ENCODE results near the gene POLR2M.

DNA sequence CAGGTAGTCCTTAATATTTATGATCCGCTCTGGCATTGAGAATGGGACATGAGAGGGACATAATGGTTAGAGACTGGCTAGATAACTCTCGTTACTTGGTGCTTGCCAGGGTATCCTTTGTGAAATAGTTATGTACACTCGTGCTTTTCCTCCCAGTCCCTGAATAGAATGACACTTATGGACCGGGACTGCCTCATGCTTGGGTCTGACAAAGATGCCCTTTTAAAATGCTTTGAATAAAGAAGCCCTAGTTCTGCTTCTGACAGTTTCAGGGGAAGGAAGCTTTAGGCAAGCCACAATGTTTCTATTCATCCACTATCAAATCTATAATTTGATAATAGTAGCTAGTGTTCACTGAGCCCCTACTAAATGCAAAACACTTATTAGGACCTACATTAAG is 29.4 kb downstream of the POLR2M start:
- TF ChIP-seq, protein P1, sequence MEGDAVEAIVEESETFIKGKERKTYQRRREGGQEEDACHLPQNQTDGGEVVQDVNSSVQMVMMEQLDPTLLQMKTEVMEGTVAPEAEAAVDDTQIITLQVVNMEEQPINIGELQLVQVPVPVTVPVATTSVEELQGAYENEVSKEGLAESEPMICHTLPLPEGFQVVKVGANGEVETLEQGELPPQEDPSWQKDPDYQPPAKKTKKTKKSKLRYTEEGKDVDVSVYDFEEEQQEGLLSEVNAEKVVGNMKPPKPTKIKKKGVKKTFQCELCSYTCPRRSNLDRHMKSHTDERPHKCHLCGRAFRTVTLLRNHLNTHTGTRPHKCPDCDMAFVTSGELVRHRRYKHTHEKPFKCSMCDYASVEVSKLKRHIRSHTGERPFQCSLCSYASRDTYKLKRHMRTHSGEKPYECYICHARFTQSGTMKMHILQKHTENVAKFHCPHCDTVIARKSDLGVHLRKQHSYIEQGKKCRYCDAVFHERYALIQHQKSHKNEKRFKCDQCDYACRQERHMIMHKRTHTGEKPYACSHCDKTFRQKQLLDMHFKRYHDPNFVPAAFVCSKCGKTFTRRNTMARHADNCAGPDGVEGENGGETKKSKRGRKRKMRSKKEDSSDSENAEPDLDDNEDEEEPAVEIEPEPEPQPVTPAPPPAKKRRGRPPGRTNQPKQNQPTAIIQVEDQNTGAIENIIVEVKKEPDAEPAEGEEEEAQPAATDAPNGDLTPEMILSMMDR (IDR thresholded peaks at IDR 0.05; ENCODE audit: poor library complexity, severe bottlenecking) = no peak
- no peak for TF ChIP-seq EP300 (conservative IDR thresholded peaks at IDR 0.05; ENCODE audit: poor library complexity, severe bottlenecking)
- TF ChIP-seq EZH2 (IDR thresholded peaks at IDR 0.05; ENCODE audit: borderline replicate concordance, insufficient read depth, low read length, poor library complexity, severe bottlenecking) = no peak
- TF ChIP-seq TAF1 (IDR thresholded peaks at IDR 0.05; ENCODE audit: low read depth) = no peak
- TF ChIP-seq POLR2AphosphoS5 (IDR thresholded peaks at IDR 0.05) = no peak
- no peak for TF ChIP-seq RAD21 (conservative IDR thresholded peaks at IDR 0.05)
- TF ChIP-seq, protein P2, sequence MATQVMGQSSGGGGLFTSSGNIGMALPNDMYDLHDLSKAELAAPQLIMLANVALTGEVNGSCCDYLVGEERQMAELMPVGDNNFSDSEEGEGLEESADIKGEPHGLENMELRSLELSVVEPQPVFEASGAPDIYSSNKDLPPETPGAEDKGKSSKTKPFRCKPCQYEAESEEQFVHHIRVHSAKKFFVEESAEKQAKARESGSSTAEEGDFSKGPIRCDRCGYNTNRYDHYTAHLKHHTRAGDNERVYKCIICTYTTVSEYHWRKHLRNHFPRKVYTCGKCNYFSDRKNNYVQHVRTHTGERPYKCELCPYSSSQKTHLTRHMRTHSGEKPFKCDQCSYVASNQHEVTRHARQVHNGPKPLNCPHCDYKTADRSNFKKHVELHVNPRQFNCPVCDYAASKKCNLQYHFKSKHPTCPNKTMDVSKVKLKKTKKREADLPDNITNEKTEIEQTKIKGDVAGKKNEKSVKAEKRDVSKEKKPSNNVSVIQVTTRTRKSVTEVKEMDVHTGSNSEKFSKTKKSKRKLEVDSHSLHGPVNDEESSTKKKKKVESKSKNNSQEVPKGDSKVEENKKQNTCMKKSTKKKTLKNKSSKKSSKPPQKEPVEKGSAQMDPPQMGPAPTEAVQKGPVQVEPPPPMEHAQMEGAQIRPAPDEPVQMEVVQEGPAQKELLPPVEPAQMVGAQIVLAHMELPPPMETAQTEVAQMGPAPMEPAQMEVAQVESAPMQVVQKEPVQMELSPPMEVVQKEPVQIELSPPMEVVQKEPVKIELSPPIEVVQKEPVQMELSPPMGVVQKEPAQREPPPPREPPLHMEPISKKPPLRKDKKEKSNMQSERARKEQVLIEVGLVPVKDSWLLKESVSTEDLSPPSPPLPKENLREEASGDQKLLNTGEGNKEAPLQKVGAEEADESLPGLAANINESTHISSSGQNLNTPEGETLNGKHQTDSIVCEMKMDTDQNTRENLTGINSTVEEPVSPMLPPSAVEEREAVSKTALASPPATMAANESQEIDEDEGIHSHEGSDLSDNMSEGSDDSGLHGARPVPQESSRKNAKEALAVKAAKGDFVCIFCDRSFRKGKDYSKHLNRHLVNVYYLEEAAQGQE (IDR thresholded peaks at IDR 0.05; ENCODE audit: borderline replicate concordance) = no peak
